ENCODE data around the gene CCDC183.

DNA sequence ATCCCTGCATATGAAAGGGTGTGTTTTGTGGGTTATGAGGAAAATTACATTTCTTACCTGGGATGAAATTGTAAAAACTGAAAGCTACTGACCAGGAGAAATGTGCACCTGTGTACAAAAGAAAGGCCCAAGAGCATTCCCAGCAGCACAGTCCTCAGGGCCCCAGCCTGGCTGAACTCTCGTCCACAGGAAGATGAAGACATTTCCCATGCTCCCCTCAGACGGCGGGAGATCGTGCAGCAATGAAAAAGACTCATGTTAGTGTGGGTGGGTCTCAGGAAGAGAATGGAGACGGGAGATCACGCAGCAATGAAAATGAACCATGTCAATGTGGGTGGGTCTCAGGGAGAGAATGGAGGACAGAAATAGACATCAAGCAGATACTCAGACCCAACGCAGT lies 19.2 kb upstream of the CCDC183 start:
- TF ChIP-seq, protein P1, sequence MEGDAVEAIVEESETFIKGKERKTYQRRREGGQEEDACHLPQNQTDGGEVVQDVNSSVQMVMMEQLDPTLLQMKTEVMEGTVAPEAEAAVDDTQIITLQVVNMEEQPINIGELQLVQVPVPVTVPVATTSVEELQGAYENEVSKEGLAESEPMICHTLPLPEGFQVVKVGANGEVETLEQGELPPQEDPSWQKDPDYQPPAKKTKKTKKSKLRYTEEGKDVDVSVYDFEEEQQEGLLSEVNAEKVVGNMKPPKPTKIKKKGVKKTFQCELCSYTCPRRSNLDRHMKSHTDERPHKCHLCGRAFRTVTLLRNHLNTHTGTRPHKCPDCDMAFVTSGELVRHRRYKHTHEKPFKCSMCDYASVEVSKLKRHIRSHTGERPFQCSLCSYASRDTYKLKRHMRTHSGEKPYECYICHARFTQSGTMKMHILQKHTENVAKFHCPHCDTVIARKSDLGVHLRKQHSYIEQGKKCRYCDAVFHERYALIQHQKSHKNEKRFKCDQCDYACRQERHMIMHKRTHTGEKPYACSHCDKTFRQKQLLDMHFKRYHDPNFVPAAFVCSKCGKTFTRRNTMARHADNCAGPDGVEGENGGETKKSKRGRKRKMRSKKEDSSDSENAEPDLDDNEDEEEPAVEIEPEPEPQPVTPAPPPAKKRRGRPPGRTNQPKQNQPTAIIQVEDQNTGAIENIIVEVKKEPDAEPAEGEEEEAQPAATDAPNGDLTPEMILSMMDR (conservative IDR thresholded peaks at IDR 0.05) = no peak
- no peak for TF ChIP-seq ZFX (IDR thresholded peaks at IDR 0.05)

Measured in C4-2B (cell line).